GM19238 (cell line): ENCODE results near the gene FAM193A.
"Not testable (repeated sequence)": the region's sequence is repeated elsewhere in the genome, so short reads cannot be mapped to it uniquely, and the experiment has no call there.

Experiments
- DNase-seq: peaks from one replicate; pipeline ENCODE4 v3.0.0; 2011; ENCODE audit warnings: low spot score; ENCODE audit not compliant: insufficient read length

FAM193A gene

GRCh38 chr4:2608291-2608690, 71.8 kb downstream of the FAM193A start:
- DNase-seq: no peak

DNA sequence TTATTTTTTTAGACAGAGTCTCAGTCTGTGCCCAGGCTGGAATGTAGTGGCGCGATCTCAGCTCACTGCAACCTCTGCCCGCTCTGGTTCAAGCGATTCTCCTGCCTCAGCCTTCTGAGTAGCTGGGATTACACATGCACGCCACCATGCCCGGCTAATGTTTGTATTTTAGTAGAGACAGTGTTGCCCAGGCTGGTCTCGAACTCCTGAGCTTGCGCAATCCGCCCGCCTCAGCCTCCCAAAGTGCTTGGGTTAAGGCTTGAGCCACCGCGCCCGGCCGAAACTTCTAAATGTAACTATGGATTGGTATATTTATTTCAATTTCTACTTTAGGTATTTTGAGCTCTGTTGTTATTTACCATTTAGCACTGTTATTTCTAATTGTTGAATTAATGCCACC, 79.4 kb downstream of the FAM193A start:
- DNase-seq: no peak

- no peak for DNase-seq
These were observed 81.5 kb downstream of the FAM193A start for GRCh38 chr4:2617955-2618354.

- not testable (repeated sequence) for DNase-seq
These were observed 82.3 kb downstream of the FAM193A start for GRCh38 chr4:2618729-2619128.

DNA sequence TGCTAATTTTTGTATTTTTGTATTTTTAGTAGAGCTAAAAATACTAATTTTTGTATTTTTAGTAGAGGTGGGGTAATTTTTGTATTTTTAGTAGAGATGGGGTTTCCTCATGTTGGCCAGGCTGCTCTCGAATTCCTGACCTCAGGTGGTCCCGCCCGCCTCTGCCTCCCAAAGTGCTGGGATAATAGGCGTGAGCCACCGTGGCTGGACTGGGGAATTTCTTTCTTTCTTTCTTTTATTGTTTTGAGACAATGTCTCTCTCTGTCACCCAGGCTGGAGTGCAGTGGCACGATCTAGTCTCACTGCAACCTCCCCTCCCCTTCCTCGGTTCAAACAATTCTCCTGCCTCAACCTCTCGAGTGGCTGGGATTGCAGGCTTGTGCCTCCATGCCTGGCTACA, 83.0 kb downstream of the FAM193A start:
- DNase-seq: no peak

GRCh38 chr4:2621419-2621818, 85.0 kb downstream of the FAM193A start:
- no peak for DNase-seq

- DNase-seq: no peak
These were observed 87.0 kb downstream of the FAM193A start for GRCh38 chr4:2623442-2623841.

- DNase-seq: no peak
These were observed 88.5 kb downstream of the FAM193A start for GRCh38 chr4:2624782-2625530.

GRCh38 chr4:2626231-2626630, 89.8 kb downstream of the FAM193A start:
- DNase-seq: no peak

DNA sequence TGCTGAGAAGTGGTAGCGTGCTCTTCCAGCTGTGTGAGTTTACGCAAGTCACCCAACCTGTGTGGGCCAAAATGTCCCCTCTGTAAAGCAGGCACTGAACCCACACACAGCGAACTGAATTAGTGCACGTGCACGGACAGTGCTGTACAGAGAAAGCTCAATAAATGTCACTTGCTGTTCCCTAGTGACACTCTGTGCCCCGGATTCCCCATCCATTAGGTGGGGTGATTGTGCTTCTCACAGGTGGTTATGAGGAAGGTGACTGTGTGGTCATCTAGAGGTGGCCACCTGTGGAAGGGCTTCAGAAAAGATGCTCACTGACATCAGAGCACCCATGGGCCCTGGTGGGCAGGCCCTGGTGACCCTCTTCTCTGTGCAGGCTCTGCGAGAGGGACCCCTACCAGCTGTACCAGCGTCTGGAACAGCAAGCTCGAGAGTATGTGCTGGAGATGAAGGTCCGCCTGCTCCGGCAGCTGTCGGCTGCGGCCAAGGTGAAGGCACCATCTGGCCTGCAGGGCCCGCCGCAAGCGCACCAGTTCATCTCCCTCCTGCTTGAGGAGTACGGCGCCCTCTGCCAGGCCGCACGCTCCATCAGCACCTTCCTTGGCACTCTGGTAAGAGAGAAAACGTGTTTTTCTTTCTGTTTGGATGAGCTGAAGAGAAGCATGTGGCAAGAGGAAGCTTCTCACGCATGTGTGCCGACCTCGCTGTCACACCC, 94.3 kb downstream of the FAM193A start:
- no peak for DNase-seq

DNA sequence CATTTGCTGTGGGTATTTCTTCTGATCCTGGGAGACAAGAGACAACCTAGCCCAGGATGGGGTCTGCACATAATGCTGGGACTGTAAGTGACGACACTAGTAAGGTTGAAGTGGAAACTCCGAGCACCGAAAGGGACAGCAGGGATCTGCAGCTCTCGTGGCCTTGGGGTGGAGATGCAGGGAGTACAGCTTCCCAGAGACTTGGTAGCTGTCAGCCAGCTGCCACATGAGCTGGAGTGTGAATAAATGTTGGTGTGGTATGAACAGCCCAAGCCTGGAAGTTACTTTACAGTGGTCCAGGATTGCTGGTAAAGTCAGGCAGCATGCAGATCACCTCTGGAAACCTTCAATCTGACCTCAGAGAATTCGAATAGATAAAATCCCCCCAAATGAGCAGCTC, 97.6 kb downstream of the FAM193A start:
- no peak for DNase-seq

- DNase-seq: no peak
These were observed 99.9 kb downstream of the FAM193A start for GRCh38 chr4:2636331-2636730.

DNA sequence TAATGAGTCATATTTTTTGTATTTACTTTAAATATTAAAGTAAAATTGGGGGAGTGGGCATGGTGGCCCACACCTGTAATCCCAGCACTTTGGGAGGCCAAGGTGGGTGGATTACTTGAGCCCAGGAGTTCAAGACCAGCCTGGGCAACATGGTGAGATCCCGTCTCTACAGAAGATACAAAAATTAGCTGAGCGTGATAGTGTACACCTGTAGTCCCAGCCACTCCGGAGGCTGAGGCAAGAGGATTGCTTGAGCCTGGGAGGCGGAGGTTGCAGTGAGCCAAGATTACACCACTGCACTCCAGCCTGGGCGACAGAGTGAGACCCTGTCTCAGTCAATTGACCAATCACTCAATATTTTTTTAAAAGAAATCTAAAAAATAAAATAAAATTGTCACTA, 100.5 kb downstream of the FAM193A start:
- DNase-seq: not testable (repeated sequence)

DNA sequence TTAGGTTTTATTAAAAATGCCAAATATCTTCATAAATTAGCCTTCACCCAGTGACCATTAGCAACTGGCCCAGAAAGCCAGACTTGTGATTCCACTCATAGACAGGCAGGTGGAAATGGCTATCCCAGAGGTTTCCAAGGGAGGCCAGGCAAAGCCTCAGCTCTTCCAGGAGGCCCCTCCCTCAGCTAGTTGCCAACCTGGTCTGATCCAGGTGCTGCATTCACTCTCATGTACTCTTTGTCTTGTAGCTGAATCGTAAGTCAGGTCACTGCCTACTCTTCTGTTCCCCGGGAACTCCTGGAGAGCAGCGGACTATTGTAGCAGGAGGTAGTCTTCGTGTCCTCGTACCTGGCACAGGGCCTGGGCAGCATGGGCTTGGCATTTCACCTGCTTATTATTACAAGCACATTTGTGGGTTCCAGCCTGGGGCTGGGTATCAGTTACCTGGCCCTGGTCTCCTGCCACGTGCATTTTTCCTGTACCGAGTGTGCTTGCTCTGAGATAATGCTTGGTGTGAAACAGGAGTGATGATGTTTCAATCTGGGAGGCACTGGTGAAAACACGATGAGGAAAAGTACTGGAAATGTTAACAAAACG, 101.6 kb downstream of the FAM193A start:
- no peak for DNase-seq

DNA sequence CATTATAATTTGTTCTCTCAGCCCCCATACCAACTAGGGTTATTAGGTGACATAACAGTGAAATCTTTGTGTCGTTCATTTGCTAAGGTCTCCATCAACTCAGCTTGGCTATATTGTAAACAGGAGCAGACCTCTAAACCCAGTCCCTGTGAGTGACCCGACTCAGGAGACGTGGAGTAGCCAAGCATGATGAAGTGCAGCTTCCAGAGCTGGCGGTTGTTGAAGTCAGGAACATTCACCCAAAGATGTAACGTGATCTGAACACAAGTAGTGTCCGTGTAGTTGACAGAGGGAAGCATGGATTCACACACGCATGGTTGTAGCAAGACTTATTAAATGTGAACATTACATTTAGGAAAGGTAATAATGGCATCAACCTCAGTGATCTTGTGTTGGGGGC, 102.3 kb downstream of the FAM193A start:
- DNase-seq: no peak

DNA sequence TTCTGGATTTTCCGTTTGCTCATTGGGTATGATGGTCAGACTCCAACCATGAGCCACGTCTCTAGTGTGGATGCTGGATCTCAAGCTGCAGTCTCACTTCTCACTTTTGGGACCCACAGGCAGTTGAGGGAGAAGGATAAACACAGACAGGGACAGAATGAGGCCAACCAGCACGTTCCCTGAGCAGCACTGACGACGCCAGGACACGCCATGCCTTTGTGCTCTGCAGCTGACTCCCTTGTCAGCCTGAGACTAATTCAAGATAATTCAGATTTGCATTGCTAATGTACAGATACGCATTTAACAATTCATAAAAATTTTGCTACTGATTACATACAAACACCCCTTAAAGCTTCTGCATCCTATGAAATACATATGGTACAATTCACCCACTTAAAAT, 106.5 kb downstream of the FAM193A start:
- DNase-seq: no peak

DNA sequence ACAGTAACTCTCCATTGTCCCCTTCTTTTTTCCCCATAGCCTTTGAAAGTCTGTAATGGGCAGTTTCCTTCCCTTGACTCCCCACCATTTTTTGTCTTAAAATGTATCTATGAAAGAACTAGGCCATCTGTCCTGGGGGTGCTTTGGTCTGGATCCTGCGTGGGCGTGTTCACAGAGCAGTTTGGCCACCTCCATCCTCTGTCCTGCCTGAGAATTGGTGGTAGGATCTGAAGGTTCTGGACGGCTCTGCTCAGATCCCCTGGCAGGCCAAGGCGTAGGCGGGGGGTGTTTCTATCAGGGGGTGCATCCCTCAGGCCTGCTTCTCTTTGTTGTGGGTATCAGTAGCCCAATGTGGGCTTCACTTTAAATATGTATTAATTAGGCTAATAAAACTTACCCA, 107.1 kb downstream of the FAM193A start:
- DNase-seq: no peak

GRCh38 chr4:2646396-2647149, 110.1 kb downstream of the FAM193A start:
- DNase-seq: no peak

GRCh38 chr4:2647403-2648158, 111.1 kb downstream of the FAM193A start:
- DNase-seq: no peak

DNA sequence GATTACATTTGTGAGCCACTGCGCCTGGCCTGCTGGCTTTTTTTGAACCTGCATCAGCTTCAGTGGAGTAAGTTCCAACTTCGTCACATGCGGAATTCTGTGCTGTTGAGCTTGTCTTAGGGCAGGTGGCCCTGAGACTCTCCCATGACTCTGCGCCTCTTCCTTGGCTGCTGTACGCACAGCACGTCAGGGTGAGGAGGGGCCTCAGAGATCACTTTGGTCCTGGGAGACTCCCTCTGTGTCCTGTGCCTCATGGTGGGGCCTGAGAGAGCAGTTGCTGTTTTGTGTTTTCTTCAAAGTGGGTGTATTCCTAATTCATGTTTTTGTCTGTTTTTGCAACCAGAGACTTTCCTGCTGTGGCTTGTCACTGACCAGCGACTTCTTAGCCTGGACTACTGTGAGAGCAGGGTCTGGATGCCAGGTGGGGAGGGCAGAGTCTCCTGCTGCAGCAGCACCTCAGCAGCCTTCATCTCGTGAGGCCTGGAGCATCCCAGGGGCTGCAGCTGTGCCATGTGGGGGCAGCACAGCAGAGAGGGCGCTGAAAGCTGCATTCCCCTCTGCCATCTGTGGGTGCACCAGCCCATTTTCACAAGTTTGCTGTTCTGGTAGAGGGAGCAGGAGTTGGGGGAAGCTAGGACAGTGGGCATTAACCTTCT, 111.8 kb downstream of the FAM193A start:
- DNase-seq: no peak
